T-helper 9 cell (primary cell): ENCODE results near the gene CBX4.
"Not testable (repeated sequence)": the region's sequence is repeated elsewhere in the genome, so short reads cannot be mapped to it uniquely, and the experiment has no call there.

ENCODE experiments used
- DNase-seq: peaks from one replicate; pipeline ENCODE4 v3.0.0-alpha.2; 2020

Gene CBX4

DNA sequence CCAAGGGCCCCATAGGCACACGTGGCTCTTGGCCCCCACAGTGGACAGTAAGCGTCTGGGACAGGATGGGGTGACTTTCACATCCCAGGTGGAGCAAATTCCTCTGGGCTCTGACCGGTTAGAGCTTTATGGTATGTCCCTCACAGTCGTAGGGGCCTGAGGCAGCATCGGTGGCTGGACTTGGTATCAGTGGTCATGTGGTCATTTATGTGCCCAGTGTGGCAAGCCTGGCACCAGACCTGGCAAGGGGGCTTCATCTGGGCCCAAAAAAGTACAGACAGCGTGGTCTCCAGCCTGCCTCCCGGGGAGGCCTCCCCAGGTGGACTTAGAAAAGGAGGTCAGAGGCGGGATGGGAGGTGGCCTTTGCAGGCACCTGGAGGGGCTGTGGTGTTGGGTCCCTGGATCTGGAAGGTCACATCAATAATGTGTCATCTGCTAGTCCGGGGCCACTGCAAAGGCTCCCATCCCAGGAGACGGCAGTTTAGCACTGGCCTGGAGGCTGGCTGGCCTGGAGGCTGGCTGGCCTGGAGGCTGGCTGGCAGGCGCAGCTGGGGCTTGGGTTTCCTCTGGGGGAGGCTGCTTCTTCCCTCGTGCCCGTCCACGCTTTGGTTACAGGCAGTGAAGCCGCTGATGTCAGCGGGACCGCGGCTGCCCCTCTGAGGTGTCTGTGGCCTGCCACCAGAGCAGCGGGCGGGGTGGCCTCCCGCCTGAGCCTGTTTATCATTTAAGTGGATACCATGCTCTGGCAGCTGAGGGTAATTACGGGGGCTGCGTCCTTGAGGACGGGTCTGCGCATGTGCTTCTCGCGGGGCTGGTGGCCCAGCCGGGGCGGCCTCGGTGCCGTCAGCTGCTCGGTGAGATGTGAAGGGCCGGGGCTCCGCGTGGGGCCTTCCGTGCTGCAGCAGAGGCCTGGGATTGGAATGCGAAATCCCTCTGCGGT is 20.7 kb upstream of the CBX4 start:
- DNase-seq = no peak

GRCh38 chr17:79857095-79857494 is 17.9 kb upstream of the CBX4 start:
- no peak for DNase-seq

- DNase-seq = no peak
These were observed 16.3 kb upstream of the CBX4 start for GRCh38 chr17:79855331-79856124.

DNA sequence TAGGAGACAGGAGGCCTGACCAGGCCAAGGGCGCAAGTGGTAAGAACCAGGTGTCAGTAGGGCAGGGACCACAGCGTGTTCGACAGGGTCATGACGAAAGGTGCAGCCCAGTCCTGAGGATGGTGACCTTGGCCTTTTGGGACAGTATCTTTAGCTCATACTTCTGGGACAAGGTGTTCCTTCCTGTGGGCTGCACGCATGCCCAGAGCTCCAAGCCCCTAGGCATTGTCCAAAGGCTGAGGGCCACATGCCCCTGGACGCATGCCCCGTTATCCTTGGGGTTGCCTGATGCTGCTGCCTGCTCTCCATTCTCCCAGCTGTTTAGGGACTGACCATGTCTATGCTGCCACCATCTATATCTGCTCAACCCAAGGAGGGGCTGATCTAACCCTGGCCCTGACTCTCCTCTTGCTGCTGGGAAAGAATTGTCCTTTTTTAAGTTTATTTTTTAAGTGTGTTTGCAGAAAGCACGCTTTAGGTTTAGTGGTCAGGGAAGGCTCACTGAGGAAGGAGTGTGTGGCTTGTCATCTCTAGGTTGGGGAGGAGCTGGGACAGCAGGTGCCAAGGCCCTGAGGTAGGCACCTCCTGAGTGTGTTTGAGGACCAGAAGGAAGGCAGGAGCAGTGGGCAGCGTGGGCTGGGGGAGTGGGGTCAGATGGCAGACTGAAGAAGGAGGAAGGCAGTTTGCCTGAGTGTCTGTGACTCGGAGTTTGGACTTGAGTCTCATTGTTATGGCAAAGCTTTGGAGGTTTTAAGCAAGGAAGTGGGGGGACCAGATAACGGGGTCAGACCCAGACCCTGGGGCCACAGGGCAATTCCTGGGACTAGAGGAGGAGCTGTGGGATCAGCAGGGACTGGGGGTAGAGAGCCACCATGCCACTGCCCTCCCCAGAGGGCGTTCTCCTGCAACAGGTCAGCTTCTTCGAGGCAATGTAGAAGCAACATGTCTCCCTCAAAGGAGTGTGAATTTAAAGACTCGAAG is 15.1 kb upstream of the CBX4 start:
- DNase-seq = no peak

DNA sequence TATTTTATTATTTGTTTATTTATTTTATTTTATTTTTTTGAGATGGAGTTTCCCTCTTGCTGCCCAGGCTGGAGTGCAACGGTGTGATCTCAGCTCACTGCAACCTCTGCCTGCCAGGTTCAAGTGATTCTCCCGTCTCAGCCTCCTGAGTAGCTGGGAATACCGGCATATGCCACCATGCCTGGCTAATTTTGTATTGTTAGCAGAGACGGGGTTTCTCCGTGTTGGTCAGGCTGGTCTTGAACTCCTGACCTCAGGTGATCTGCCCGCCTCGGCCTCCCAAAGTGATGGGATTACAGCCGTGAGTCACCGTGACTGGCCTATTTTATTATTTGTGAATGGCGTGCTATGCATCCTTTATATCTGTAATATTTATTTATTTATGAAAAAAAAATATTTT is 13.9 kb upstream of the CBX4 start:
- DNase-seq = not testable (repeated sequence)

DNA sequence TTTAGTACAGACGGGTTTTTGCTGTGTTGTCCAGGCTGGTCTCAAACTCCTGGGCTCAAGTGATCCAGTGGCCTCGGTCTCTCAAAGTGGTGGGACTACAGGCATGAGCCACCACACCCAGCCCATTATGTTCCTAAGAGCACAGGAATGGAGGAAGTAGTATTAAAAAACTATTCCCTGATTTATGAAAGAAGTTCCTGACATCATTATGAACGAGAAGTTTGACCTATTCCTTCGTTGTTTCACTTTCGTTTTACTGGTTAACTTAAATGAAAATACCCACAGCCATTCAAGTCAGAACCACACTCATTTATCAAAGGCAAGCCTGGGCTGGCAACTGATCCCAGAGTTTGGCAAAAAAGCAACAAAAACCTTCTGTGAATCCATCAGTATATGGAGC is 13.5 kb upstream of the CBX4 start:
- no peak for DNase-seq

- DNase-seq = no peak
These were observed 12.2 kb upstream of the CBX4 start for GRCh38 chr17:79851461-79851817.

DNA sequence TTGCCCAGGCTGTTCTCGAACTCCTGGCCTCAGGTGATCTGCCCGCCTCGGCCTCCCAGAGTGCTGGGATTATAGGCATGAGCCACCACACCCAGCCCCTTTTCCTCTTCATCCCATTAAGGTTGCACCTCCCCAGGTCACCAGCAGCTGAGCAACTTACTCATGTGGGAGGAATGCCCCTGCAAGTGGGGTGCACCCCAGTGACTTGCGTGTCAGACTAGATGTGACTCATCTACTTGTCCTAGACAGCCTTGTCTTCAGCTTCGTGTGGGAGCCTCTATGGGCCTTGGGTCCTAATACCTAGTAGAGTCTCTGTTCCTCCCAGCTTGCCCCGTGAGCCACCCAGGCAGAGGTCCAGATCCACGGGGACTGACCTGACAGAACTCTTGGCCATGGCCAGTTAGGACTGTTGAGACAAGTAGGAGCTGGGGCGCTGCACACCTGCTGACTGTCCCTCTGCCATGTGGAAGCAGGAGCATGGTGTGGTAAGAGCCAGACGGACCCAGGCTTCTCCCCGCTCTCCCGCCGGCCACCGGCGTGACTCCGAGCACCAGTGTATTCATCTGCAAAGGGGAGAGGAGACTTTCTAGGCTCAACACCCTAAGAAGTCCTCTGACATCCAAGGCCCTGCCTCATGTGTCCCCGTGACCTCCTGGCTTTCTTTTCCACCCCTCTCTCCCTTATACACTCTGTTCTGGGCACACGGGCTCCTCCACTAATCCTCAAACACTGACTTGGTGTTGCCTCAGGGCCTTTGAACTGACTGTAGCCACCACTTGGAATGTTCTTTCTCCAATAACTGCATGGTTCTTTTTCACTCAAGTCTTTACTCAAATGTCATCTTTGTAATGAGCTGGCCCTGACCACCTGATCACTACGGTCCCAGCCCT is 11.6 kb upstream of the CBX4 start:
- no peak for DNase-seq

- no peak for DNase-seq
These were observed 10.7 kb upstream of the CBX4 start for GRCh38 chr17:79849953-79850352.

DNA sequence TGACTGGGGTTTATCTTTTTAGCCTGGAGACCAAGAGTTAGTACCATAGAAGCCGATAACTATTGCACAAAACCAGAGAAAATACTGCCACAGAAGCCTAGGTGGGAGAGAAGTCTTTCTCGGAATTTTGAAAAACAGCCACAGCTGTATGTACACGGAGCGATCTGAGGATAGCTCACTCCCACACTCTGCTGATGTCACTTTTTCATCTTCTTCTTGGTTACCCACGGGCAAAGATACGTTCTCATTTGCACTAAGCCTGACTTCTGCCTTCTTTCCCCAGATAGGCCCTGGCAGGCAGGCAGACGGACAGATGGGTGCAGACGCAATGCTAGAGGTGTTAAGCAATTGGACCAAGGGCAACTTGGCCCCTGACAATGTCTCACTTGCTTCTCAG is 9.1 kb upstream of the CBX4 start:
- DNase-seq = no peak

DNA sequence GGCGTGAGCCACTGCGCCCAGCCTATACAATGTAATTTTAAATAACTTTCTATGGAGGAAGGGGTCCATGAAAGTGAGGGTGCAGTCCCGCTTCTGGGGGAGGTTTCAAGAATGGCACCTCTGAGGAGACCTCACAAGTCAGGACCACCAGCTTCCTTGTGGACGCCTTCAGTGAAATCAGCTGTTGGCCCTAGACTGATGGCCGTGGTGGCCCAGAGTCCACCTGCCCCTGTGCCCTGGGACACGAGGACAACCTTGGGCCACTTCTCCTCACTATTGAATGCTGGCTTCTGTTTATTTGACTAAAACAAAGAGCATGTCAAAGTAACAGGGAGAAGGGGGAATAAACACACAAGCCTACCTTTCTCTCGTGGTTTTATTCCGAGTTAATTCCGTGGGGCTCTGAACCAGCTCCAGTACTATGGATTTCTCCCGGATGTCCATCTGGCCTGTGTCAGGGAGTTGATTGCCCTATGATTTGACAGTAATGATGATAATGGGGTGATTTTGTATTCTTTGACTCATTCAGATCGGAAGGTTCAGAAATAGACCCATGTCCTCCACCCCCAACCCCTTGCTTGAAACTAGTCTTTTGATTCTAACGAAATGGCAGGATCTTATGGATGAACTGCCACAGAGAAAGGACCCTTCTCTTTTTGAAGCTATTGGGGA is 8.6 kb upstream of the CBX4 start:
- no peak for DNase-seq

- no peak for DNase-seq
These were observed 6.3 kb upstream of the CBX4 start for GRCh38 chr17:79845601-79845949.

GRCh38 chr17:79844869-79845600 is 5.8 kb upstream of the CBX4 start:
- DNase-seq = peak; percentile 43

DNA sequence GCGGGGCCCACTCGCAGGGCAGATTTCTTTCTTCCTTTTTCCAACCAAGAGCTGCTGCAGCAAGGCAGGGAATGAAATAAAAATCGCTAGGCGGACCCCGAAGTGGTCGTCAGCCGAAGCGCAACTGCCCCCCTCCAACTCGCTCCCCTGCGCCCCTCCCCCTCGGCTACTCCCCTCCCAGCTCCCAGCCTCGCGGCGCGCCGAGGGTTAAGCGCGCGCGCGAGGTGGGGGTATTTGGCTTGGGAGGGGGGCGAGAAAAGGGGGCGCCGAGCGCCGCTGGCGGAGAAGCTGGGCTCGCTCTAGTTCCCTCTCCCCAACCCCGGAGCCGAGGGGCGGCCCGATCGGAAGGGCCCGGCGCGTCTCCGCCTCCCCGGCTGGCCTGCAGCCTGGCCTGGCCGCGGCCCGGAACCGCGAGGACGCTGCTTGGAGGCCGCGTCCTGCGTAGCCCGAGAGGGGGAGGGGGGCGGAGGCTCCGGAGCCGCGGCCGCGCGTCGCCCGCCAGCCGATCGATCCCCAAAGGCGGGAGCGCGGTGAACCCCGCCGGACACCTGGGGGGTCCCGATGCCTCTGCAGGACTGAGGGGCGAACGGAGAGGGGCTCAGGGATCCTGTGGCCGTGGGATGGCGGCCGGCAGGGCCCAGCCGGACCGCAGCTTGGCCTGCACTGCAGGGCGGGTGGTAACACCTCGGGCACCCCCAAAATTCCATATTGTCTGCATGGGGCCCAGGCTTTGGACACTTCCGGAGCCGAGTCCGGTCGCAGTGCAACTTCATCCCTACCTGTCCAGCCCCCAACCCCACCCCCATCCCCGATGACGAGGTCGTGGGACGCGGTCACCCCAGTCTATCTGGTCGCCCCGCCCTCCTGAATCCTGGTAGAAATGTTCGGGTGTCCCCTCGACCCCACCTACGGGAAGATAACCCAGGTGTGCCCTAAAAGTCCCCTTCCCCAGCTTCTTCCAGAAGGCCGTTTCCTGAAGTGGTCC is 4.9 kb upstream of the CBX4 start:
- no peak for DNase-seq

DNA sequence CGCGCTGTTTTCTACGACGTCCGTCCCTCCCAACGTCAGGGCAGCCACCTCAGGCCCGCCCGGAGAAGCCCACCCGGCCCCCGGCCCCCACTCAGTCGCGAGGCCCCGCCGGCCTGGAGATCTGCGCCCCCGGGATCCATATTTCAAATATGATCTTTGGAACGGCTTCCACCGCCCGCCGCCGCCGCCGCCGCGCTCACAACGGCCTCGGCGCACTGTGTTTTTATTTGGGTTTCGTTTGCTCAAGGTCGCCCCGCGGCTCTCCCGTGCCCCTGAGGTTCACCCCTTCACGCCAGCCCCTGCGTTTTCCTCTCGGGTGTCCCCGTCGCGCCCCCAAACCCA is 4.2 kb upstream of the CBX4 start:
- peak; percentile 11 for DNase-seq

GRCh38 chr17:79842656-79843473 is 3.6 kb upstream of the CBX4 start:
- DNase-seq = peak; percentile 12

GRCh38 chr17:79842136-79842655 is 3.0 kb upstream of the CBX4 start:
- no peak for DNase-seq
